IPS DF 19.7 (cell line): ENCODE results near the gene TLR9.

ENCODE experiments used
- DNase-seq: peaks from one replicate; pipeline ENCODE4 v3.0.0-alpha.2; 2013; ENCODE audit warnings: low read depth, low spot score

Gene TLR9

GRCh38 chr3:52172262-52172757, 53.1 kb downstream of the TLR9 start:
- no peak for DNase-seq

- no peak for DNase-seq
Measured at GRCh38 chr3:52171514-52172261, 53.8 kb downstream of the TLR9 start.
